ENCODE measurements around the gene FAM83D. TPM values are rescaled to one million over a fixed set of nuclear protein-coding genes. Genes with fewer than 3 reads are reported as not detected.
"Not testable (repeated sequence)": the region's sequence is repeated elsewhere in the genome, so short reads cannot be mapped to it uniquely, and the experiment has no call there.

FAM83D gene
- total RNA-seq, 1 donor from 2014 or later: 7.7 TPM

DNA sequence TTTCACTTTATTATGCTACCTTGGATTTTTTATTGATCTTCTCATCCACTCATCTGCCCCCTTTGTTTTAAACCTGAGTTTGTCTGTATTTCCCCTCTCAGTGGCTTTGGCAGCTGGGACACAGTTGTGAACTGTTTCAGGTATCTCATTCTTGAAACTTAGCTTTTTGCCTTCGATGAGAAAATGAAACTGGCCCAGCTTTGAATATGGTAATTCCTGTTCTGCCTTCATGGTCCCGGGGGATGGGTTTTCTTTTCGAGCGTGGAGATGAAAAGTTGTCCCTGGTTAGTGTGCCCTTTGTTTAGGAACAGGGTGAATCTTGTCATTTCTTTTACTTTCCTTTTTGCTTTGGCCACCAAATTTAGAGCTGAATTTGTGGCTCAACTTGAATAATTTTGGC lies 61.6 kb downstream of the FAM83D start:
- no peak overlapping the region for H3K27ac Mint-ChIP-seq (ENCODE audit: unreplicated experiment)

DNA sequence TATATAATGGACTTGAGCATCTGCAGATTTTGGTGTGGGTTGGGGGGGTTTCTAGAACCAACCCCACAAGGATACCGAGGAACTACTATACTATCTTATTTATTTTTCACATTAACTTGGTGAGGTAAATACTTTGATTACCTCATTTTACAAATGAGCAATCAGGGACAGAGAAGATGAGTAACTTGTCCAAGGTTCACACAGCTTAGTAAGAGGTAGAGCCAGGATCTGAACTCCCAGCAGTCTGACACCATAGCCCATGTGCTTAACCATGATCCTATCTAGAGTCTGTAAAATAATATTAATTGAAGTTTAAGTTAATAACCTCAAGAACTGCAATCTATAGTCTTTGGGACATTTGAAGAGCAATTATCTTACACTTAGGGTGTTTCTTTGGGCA lies 64.5 kb downstream of the FAM83D start:
- H3K27ac Mint-ChIP-seq (ENCODE audit: unreplicated experiment): no peak overlapping the region
- peaks cover 3% of the 10 kb centered on the region for H3K36me3 Mint-ChIP-seq (ENCODE audit: low read depth, unreplicated experiment)
- H3K4me3 Mint-ChIP-seq (ENCODE audit: unreplicated experiment): no peak overlapping the region
- peaks cover 2% of the 10 kb centered on the region for H3K4me1 Mint-ChIP-seq (ENCODE audit: unreplicated experiment)
- no peaks in the 10 kb centered on the region for H3K9me3 Mint-ChIP-seq (ENCODE audit: unreplicated experiment)
- H3K27me3 Mint-ChIP-seq (ENCODE audit: unreplicated experiment): peaks cover 2% of the 10 kb centered on the region
- TF ChIP-seq, protein P1, sequence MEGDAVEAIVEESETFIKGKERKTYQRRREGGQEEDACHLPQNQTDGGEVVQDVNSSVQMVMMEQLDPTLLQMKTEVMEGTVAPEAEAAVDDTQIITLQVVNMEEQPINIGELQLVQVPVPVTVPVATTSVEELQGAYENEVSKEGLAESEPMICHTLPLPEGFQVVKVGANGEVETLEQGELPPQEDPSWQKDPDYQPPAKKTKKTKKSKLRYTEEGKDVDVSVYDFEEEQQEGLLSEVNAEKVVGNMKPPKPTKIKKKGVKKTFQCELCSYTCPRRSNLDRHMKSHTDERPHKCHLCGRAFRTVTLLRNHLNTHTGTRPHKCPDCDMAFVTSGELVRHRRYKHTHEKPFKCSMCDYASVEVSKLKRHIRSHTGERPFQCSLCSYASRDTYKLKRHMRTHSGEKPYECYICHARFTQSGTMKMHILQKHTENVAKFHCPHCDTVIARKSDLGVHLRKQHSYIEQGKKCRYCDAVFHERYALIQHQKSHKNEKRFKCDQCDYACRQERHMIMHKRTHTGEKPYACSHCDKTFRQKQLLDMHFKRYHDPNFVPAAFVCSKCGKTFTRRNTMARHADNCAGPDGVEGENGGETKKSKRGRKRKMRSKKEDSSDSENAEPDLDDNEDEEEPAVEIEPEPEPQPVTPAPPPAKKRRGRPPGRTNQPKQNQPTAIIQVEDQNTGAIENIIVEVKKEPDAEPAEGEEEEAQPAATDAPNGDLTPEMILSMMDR (IDR thresholded peaks at IDR 0.05; ENCODE audit: unreplicated experiment): no peak
- DNase-seq (ENCODE audit: low spot score): no peak

More for the DNA sequence above, 61.6 kb downstream of the FAM83D start:
- peaks cover 2% of the 10 kb centered on the region for H3K27me3 Mint-ChIP-seq (ENCODE audit: unreplicated experiment)
- TF ChIP-seq, protein P1 (IDR thresholded peaks at IDR 0.05; ENCODE audit: unreplicated experiment): no peak
- H3K4me3 Mint-ChIP-seq (ENCODE audit: unreplicated experiment): no peak overlapping the region
- no peak for DNase-seq (ENCODE audit: low spot score)
- peaks cover 3% of the 10 kb centered on the region for H3K36me3 Mint-ChIP-seq (ENCODE audit: low read depth, unreplicated experiment)
- H3K4me1 Mint-ChIP-seq (ENCODE audit: unreplicated experiment): peaks cover 16% of the 10 kb centered on the region
- no peaks in the 10 kb centered on the region for H3K9me3 Mint-ChIP-seq (ENCODE audit: unreplicated experiment)

DNA sequence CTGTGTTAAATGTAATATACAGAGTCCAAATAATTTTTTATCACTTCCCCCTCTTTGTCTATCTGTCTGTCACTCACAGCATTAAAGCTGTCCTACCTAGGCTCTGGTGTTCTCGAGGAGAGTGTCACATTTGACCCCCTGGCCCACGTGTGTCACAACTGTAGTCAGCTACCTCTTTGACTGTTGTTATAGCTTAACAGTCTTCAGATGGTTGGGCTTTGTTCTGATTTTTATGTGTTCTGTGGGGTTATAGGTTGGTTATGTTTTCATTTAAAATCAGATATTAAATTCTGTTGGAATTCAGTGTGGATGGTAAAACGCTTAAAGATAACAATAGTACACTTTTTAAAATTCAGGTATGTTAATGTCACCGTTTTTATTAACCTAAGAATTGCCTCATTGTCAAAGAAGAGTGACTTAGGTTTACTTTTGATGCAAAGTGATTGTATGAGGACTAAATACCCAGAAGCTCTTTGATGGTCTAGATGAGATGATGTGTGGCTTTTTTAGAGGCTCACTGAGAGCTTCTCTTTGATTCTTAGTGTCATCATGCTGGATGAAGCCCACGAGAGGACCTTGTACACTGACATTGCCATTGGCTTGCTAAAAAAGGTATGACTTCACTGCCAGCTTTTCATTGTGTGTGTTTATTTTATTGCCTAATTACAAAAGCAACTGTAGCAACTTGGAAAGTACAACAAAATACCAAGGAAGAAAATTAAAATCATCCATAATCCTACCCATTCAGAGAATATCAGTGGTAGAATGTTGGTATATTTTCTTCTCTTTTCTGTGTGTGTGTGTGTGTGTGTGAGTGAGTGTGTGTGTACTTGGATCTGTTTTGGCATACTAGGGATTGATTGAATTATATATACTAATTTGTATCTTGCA lies 65.8 kb downstream of the FAM83D start:
- H3K27me3 Mint-ChIP-seq (ENCODE audit: unreplicated experiment): peaks cover 2% of the 10 kb centered on the region
- peaks cover 8% of the 10 kb centered on the region for H3K36me3 Mint-ChIP-seq (ENCODE audit: low read depth, unreplicated experiment)
- H3K27ac Mint-ChIP-seq (ENCODE audit: unreplicated experiment): no peak overlapping the region
- DNase-seq (ENCODE audit: low spot score): no peak
- H3K4me1 Mint-ChIP-seq (ENCODE audit: unreplicated experiment): peaks cover 2% of the 10 kb centered on the region
- TF ChIP-seq, protein P1 (IDR thresholded peaks at IDR 0.05; ENCODE audit: unreplicated experiment): no peak
- no peak overlapping the region for H3K4me3 Mint-ChIP-seq (ENCODE audit: unreplicated experiment)
- no peaks in the 10 kb centered on the region for H3K9me3 Mint-ChIP-seq (ENCODE audit: unreplicated experiment)

DNA sequence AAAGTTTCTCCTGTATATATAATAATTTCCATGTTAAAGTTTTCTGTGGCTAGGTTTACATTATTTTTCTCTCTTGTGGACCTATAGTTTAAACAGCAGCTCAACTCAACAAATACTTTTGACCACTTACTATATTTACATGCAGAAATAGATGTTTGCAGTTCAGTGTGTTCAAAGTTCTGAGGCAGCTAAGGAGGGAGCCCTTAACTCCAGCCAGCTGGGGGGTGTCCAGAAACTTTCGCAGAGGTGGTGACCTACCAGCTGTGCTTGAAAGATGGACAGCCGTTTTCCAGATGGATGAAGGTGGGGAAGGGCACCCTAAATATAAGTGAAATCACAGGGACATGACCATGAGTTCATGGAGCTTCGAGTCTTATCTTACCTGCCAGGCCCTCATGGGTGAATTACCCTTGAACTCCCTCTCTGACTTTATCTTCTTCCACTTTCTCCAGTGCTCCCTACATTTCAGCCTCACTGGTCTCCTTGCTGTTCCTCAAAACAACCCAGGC lies 69.4 kb downstream of the FAM83D start:
- Mint-ChIP-seq H3K9me3 (ENCODE audit: unreplicated experiment) (no peaks in the 10 kb centered on the region), H3K4me1 (ENCODE audit: unreplicated experiment) (no peaks in the 10 kb centered on the region), H3K4me3 (ENCODE audit: unreplicated experiment) (no peak overlapping the region), H3K27me3 (ENCODE audit: unreplicated experiment) (no peaks in the 10 kb centered on the region), H3K27ac (ENCODE audit: unreplicated experiment) (no peak overlapping the region), H3K36me3 (ENCODE audit: low read depth, unreplicated experiment) (peaks cover 19% of the 10 kb centered on the region)
- no peak for DNase-seq (ENCODE audit: low spot score)
- TF ChIP-seq, protein P1 (IDR thresholded peaks at IDR 0.05; ENCODE audit: unreplicated experiment): no peak

DNA sequence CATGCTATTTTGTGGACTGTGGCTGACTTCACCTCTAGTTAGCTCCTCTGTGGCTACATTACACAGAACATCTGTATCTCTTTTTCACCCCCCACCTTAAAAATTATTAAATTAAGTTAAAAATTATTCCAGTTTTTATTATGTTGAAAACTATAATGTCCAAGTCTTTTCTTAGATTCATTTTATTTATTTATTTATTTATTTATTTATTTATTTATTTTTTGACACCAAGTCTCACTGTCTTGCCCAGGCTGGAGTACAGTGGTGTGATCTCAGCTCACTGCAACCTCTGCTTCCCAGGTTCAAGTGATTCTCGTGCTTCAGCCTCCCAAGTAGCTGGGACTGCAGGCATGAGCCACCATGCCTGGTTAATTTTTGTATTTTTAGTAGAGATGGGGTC lies 70.6 kb downstream of the FAM83D start:
- not testable (repeated sequence) for DNase-seq (ENCODE audit: low spot score); H3K27me3 Mint-ChIP-seq (ENCODE audit: unreplicated experiment); H3K4me1 Mint-ChIP-seq (ENCODE audit: unreplicated experiment); H3K27ac Mint-ChIP-seq (ENCODE audit: unreplicated experiment); H3K9me3 Mint-ChIP-seq (ENCODE audit: unreplicated experiment); H3K4me3 Mint-ChIP-seq (ENCODE audit: unreplicated experiment)
- peaks cover 22% of the 10 kb centered on the region for H3K36me3 Mint-ChIP-seq (ENCODE audit: low read depth, unreplicated experiment)

Data from endothelial cell (in vitro differentiated cells).